IMR-90 (cell line): ENCODE measurements around the gene CSF1. TPM values are rescaled to one million over a fixed set of nuclear protein-coding genes. Genes with fewer than 3 reads are reported as not detected.
"Not testable (repeated sequence)": the region's sequence is repeated elsewhere in the genome, so short reads cannot be mapped to it uniquely, and the experiment has no call there.

Source experiments
- ATAC-seq: fragments of 200-7000 bp; cut with Tn5 transposase; 2 replicates; pipeline ENCODE4 v1.9.1; 2020; ENCODE audit warnings: low read depth, mild to moderate bottlenecking, moderate library complexity
- BruUV-seq: library from RNA; stranded (reverse); fragments of 400-500 nt; replicated peaks from 2 replicates; lab custom pipeline; 2021; lab: Mats Ljungman, UMichigan
- CTCF ChIA-PET: fragments of 300-600 bp; formaldehyde crosslinking; extraction: SDS; loops from one replicate; lab custom pipeline; 2021; ENCODE audit warnings: antibody characterized with exemption; lab: Yijun Ruan, JAX
- POLR2A ChIA-PET: fragments of 300-600 bp; sonication (Branson Sonifier 250); formaldehyde crosslinking; loops from one replicate; lab custom pipeline; 2022; ENCODE audit warnings: antibody characterized with exemption; ENCODE audit not compliant: unreplicated experiment; lab: Charles Lee
- DNase-seq: peaks from one replicate; pipeline ENCODE4 v3.0.0; 2013
- H2AFZ ChIP-seq: replicated peaks from 2 replicates; pipeline ENCODE3; 2013; ENCODE audit warnings: low read length, mild to moderate bottlenecking; ENCODE audit not compliant: poor library complexity
- H2AK5ac ChIP-seq: 2 replicates; pipeline ENCODE4 v1.6.1; 2013; ENCODE audit warnings: low read depth, low read length, inconsistent platforms
- H2AK9ac ChIP-seq: replicated peaks from 2 replicates; pipeline ENCODE3; 2013; ENCODE audit warnings: mild to moderate bottlenecking, low read depth, low read length, moderate library complexity; ENCODE audit not compliant: poor library complexity
- H2BK120ac ChIP-seq: 2 replicates; pipeline ENCODE4 v1.6.1; 2013; ENCODE audit warnings: low read depth, low read length, inconsistent platforms
- H2BK15ac ChIP-seq: 3 replicates; pipeline ENCODE4 v1.6.1; 2013; ENCODE audit warnings: low read depth, low read length, inconsistent platforms
- H2BK20ac ChIP-seq: 2 replicates; pipeline ENCODE4 v1.6.1; 2013; ENCODE audit warnings: low read depth, mild to moderate bottlenecking, inconsistent platforms, low read length, moderate library complexity
- H2BK5ac ChIP-seq: 2 replicates; pipeline ENCODE4 v1.6.1; 2013; ENCODE audit warnings: mild to moderate bottlenecking, low read depth, low read length, inconsistent platforms; ENCODE audit not compliant: poor library complexity, severe bottlenecking
- H3K14ac ChIP-seq: replicated peaks from 2 replicates; pipeline ENCODE4 v1.6.1; 2013; ENCODE audit warnings: low read depth, low read length, inconsistent platforms
- H3K18ac ChIP-seq: 2 replicates; pipeline ENCODE4 v1.6.1; 2013; ENCODE audit warnings: low read depth, low read length, control low read depth
- H3K23ac ChIP-seq: 2 replicates; pipeline ENCODE4 v1.6.1; 2013; ENCODE audit warnings: low read depth, low read length, inconsistent platforms
- H3K27ac ChIP-seq: 2 replicates; pipeline ENCODE4 v1.5.1; 2013; ENCODE audit warnings: mild to moderate bottlenecking, control low read depth, low read length; ENCODE audit not compliant: insufficient read depth
- H3K27me3 ChIP-seq: 2 replicates; pipeline ENCODE4 v1.6.1; 2013; ENCODE audit warnings: low read length; ENCODE audit not compliant: control insufficient read depth, insufficient read depth
- H3K36me3 ChIP-seq: 2 replicates; pipeline ENCODE4 v1.6.1; 2013; ENCODE audit warnings: low read length, mixed read lengths; ENCODE audit not compliant: control insufficient read depth, insufficient read depth
- H3K4ac ChIP-seq: 2 replicates; pipeline ENCODE4 v1.6.1; 2013; ENCODE audit warnings: low read depth, low read length, inconsistent platforms
- H3K4me1 ChIP-seq: 2 replicates; pipeline ENCODE4 v1.6.1; 2013; ENCODE audit warnings: low read length, mixed read lengths; ENCODE audit not compliant: control insufficient read depth, insufficient read depth
- H3K4me2 ChIP-seq: 2 replicates; pipeline ENCODE4 v1.6.1; 2013; ENCODE audit warnings: low read depth, mild to moderate bottlenecking, control low read depth, low read length, moderate library complexity
- H3K4me3 ChIP-seq: 2 replicates; pipeline ENCODE4 v1.5.1; 2013; ENCODE audit warnings: low read depth, mild to moderate bottlenecking, control low read depth, low read length, moderate library complexity; ENCODE audit not compliant: insufficient read depth
- H3K56ac ChIP-seq: 2 replicates; pipeline ENCODE4 v1.6.1; 2013; ENCODE audit warnings: low read length, inconsistent platforms; ENCODE audit not compliant: insufficient read depth; ENCODE audit errors: extremely low read depth
- H3K79me1 ChIP-seq, 2 experiments: 2 replicates each; pipeline ENCODE4 v1.6.1; 2013; ENCODE audit warnings: low read length in 2 of 2, inconsistent platforms in 1 of 2, low read depth in 1 of 2
- H3K9ac ChIP-seq: 2 replicates; pipeline ENCODE4 v1.6.1; 2013; ENCODE audit warnings: low read depth, low read length, control low read depth
- H3K9me1 ChIP-seq: 2 replicates; pipeline ENCODE4 v1.6.1; 2013; ENCODE audit warnings: low read length, inconsistent platforms; ENCODE audit not compliant: insufficient read depth
- H3K9me3 ChIP-seq: 2 replicates; pipeline ENCODE4 v1.6.1; 2013; ENCODE audit warnings: low read length; ENCODE audit not compliant: control insufficient read depth, insufficient read depth
- H4K20me1 ChIP-seq: 2 replicates; pipeline ENCODE4 v1.6.1; 2013; ENCODE audit warnings: low read length, inconsistent platforms; ENCODE audit not compliant: insufficient read depth
- H4K5ac ChIP-seq: 2 replicates; pipeline ENCODE4 v1.6.1; 2013; ENCODE audit warnings: mild to moderate bottlenecking, low read depth, low read length, control low read depth
- H4K8ac ChIP-seq, 2 experiments: 2 replicates each; pipeline ENCODE4 v1.6.1; 2013; ENCODE audit warnings: low read depth in 2 of 2, low read length in 2 of 2, control low read depth in 1 of 2, inconsistent platforms in 1 of 2
- H4K91ac ChIP-seq: 2 replicates; pipeline ENCODE4 v1.6.1; 2013; ENCODE audit warnings: low read depth, low read length, inconsistent platforms; ENCODE audit not compliant: insufficient read depth
- CEBPB ChIP-seq: IDR thresholded peaks from 2 replicates; pipeline ENCODE4 v1.6.1; 2012; ENCODE audit warnings: low read depth, low read length, improper control_type of control experiment
- FOS ChIP-seq: fragments of 150-350 bp; IDR thresholded peaks from 2 replicates; pipeline ENCODE4 v1.6.1; 2016; ENCODE audit warnings: low read depth, low read length
- MXI1 ChIP-seq: IDR thresholded peaks from 2 replicates; pipeline ENCODE4 v1.6.1; 2012; ENCODE audit warnings: low read depth, mild to moderate bottlenecking, low read length, moderate library complexity, borderline replicate concordance
- NFE2L2 ChIP-seq: fragments of 150-350 bp; IDR thresholded peaks from 2 replicates; pipeline ENCODE4 v1.6.1; 2016; ENCODE audit warnings: low read depth, mild to moderate bottlenecking, low read length
- POLR2A ChIP-seq: IDR thresholded peaks from 2 replicates; pipeline ENCODE4 v1.6.1; 2012; ENCODE audit warnings: mild to moderate bottlenecking, low read depth, low read length
- WGBS, 2 experiments: methylation state at CpG; one replicate each; pipeline versions ENCODE4 v1.1.5 to v1.1.7; 2013; ENCODE audit warnings: missing lambda C conversion rate in 2 of 2; ENCODE audit not compliant: insufficient read length in 1 of 2; ENCODE audit errors: extremely low coverage in 2 of 2; 5-methylcytosine and 5-hydroxymethylcytosine counted together
- dilution Hi-C: fragments of 300-500 bp; cut with HindIII; formaldehyde crosslinking; loops from one replicate; pipeline ENCODE4 v1.14.3; 2018; ENCODE audit warnings: low sequenced_read_pairs; ENCODE audit not compliant: unreplicated experiment
- in situ Hi-C: fragments of 300-500 bp; cut with MboI; formaldehyde crosslinking; loops from 3 replicates; pipeline ENCODE4 v1.14.3; 2019; ENCODE audit warnings: low sequenced_read_pairs, inconsistent platforms, mixed read lengths
- intact Hi-C: fragments of 100-400 bp; cut with micrococcal nuclease; formaldehyde crosslinking; loops from 2 replicates; pipeline ENCODE4 v1.10.0; 2022
- polyA plus RNA-seq, 3 experiments: library from polyadenylated mRNA; depleted of rRNA; stranded (reverse); fragments of >200 nt; gene quantifications; 2 replicates each; pipeline ENCODE4 v1.2.3, GENCODE V29; 2012; ENCODE audit warnings: low replicate concordance in 1 of 3
- total RNA-seq: library from RNA; depleted of rRNA; stranded (reverse); fragments of >200 nt; gene quantifications from 2 replicates; pipeline ENCODE4 v1.2.3, GENCODE V29; 2012
- TF ChIP-seq, protein P1 (sequence below): fragments of 150-350 bp; IDR thresholded peaks from 2 replicates; pipeline ENCODE4 v1.6.1; 2017; ENCODE audit warnings: mild to moderate bottlenecking, antibody characterized with exemption, low read length, low read depth

CSF1 gene
- total and polyA plus RNA-seq, 2 of the 4 experiments (the other 2 are of a cell fraction): 14.3 to 22.0 TPM

DNA sequence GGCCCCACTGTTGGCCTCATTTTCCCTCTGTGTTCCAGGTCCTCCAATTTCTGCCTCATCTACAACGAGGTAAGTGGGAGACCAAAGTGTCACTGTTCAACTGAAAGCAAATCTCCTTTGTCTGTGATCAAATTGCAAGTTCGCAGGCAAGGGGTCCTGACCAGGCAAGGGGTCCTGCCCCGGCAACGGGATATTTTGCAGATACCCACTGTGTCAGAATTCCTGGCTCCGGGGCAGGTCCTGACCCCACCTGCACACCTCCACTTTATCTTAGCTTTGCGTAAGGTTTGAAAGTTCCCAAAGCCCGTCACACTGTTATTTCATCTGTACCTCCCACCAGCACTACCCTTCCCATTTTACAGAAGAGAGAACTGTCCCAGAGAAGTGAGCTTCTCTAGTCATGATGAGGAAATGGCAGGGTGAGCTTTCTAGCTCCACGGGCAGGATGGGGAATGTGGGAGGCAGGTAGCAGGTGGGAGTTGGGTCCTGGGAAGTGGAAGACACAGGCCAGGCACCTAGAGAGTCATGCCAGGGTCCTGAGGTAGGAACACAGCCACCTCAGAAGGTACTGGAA, 32.0 kb upstream of the CSF1 start:
- Histone ChIP-seq H2BK5ac (no peak overlapping the region), H3K56ac (no peak overlapping the region), H4K20me1 (no peaks in the 10 kb centered on the region), H3K4me1 (peaks cover 21% of the 10 kb centered on the region), H3K36me3 (no peaks in the 10 kb centered on the region), H4K8ac (peak overlapping the region in 1 of 2 experiments; percentile 55; a peak in 2 of 4 replicates), H3K18ac (peak overlapping the region; percentile 36; the same call in 1 of the 2 replicates), H4K5ac (0 out of 2 replicates have a peak overlapping the region, but pooled peaks have one; percentile 1), H2AK9ac (peak overlapping the region; percentile 26), H3K4me2 (no peak overlapping the region), H3K27me3 (no peaks in the 10 kb centered on the region), H3K23ac (peak overlapping the region; percentile 66), H3K9me3 (no peaks in the 10 kb centered on the region), H2BK15ac (peak overlapping the region; percentile 97; the same call in 1 of the 3 replicates), H3K9ac (no peak overlapping the region), H3K27ac (no peak overlapping the region), H2AK5ac (peak overlapping the region; percentile 94), H2BK20ac (peak overlapping the region; percentile 72), H4K91ac (peak overlapping the region; percentile 57), H3K14ac (peak overlapping the region; percentile 52; the same call in 1 of the 2 replicates), H3K4me3 (no peak overlapping the region), H2BK120ac (peak overlapping the region; percentile 99), H2AFZ (peak overlapping the region; percentile 62), H3K9me1 (peaks cover 18% of the 10 kb centered on the region), H3K4ac (peak overlapping the region; percentile 81), H3K79me1 (no peaks in the 10 kb centered on the region)
- no TSS peak for BruUV-seq
- no CpG with 5 or more reads among the region's 8 CpGs for WGBS, 2 experiments
- POLR2A ChIA-PET: no interaction called here
- dilution Hi-C loops: no loop called here
- ATAC-seq: no peak
- CTCF ChIA-PET: no interaction called here
- intact Hi-C loops: loop anchor here (5.0 kb wide), 1 partner anchor 51 kb away; no protein-coding TSS in a partner anchor
- DNase-seq: no peak
- TF ChIP-seq, protein P1, sequence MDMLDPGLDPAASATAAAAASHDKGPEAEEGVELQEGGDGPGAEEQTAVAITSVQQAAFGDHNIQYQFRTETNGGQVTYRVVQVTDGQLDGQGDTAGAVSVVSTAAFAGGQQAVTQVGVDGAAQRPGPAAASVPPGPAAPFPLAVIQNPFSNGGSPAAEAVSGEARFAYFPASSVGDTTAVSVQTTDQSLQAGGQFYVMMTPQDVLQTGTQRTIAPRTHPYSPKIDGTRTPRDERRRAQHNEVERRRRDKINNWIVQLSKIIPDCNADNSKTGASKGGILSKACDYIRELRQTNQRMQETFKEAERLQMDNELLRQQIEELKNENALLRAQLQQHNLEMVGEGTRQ: no peak
- no peak for TF ChIP-seq NFE2L2
- TF ChIP-seq POLR2A: no peak
- no peak for TF ChIP-seq CEBPB
- no peak for TF ChIP-seq MXI1
- TF ChIP-seq FOS: no peak
- in situ Hi-C loops: no loop called here

DNA sequence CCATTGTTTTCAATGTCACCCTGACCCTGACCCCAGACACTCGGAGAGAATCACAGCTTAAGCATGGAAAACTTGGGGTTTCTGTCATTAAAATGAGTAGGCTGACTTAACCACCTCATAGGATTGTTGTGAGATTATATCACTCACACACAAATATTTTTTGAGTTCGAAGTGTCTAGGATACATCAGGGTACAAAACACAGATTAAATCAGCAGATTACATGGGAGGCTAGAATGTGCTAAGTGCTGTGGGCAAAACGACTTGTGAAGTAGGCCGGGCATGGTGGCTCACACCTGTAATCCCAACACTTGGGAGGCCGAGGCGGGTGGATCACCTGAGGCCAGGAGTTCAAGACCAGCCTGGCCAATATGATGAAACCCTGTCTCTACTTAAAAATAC, 31.3 kb upstream of the CSF1 start:
- H3K27me3 ChIP-seq, ATAC-seq, H3K23ac ChIP-seq, H3K9me3 ChIP-seq, H3K79me1 ChIP-seq, H3K18ac ChIP-seq, H3K4me3 ChIP-seq, DNase-seq, H4K5ac ChIP-seq, H2BK20ac ChIP-seq, in situ Hi-C loops, H4K20me1 ChIP-seq, CTCF ChIA-PET, H2BK5ac ChIP-seq, POLR2A ChIA-PET, H3K56ac ChIP-seq, H4K8ac ChIP-seq, H3K14ac ChIP-seq, H3K27ac ChIP-seq, H2BK120ac ChIP-seq, H3K9ac ChIP-seq, H4K91ac ChIP-seq, H2AK9ac ChIP-seq, H2AFZ ChIP-seq, H3K4me2 ChIP-seq, H3K36me3 ChIP-seq, H2BK15ac ChIP-seq, BruUV-seq, dilution Hi-C loops: not testable (repeated sequence)
- intact Hi-C loops: loop anchor here (5.0 kb wide), 1 partner anchor 52 kb away; no protein-coding TSS in a partner anchor
- Histone ChIP-seq H3K9me1 (peaks cover 14% of the 10 kb centered on the region), H3K4ac (peak overlapping the region; percentile 81; the same call in 1 of the 2 replicates), H3K4me1 (peaks cover 15% of the 10 kb centered on the region), H2AK5ac (peak overlapping the region; percentile 25; the same call in 1 of the 2 replicates)
- 90% methylated on average over 2 of the region's 6 CpGs; no CpG with 5 or more reads in 1 of the 2 experiments for WGBS, 2 experiments
